ENCODE results near the gene SYT1.

SYT1 gene

DNA sequence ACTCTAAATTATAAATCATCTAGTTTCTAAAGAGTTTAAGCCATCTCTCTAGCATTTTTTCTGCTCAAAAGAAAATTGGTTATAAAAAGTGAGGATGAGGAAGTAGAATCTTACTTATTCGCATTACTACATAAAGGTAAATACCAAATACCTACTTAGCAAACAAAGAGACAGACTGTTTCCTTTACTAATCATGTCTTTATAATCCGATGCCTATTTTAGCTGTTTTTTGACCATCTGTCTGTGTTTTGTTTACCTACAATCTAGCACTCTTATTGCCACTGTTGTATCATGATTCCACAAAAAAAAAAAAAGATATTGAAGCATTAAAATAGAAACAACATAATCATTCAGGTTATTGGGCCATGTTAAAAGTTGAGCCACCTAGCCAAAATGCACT is 430.0 kb downstream of the SYT1 start:
- DNase-seq (ENCODE audit: low read depth) = no peak

GRCh38 chr12:79295572-79295971 is 431.0 kb downstream of the SYT1 start:
- no peak for DNase-seq (ENCODE audit: low read depth)

GRCh38 chr12:79296133-79296532 is 431.6 kb downstream of the SYT1 start:
- no peak for DNase-seq (ENCODE audit: low read depth)

DNA sequence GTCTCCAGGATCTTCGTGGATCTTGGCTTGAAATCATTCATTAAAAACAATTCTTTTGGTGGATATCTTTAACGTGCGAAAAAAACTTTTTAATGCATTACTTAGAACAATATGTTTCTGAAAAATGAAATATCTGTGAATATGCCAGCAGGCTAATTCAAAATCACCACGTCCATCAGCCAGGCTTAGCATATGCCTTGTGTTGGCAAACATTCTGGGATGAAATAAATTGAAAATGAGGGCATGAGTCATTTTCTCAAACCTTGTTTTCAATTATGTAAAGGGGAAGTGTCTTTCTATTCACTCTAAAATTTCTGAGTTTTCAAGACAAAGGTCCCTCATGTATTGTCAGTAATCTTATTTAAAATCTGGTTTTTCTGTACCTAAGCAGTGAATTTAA is 432.3 kb downstream of the SYT1 start:
- DNase-seq (ENCODE audit: low read depth) = no peak

GRCh38 chr12:79298506-79298905 is 433.9 kb downstream of the SYT1 start:
- DNase-seq (ENCODE audit: low read depth) = no peak

DNA sequence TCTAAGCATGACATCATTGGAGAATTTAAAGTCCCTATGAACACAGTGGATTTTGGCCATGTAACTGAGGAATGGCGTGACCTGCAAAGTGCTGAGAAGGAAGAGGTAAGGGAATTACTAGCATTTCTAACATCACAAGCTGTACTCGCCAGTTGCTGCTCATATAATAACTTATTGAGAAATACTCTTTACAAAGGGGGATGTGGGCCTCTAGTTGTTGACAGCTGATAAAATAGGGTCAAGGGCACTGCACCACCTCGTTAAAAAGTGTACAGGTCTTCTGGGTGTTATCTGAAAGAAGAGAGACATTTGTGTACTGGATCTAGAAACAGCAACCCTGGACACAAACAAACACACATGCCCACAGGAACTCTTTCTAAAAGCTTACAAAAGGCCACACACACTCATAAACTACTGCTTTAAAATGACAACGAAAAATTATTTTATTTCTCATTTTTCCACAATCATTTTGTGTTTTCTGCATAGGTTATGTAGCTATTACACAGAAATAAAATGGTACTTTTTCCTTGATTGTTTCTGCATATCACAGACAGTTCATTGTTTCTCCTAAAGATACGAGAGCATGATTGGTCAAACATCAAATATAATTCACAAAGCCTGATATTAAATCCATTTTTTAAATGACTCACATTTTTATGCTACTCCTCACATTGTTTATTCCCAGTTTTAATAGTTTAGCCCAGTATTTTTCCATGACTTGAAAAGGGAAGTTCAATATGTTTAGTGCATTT is 435.0 kb downstream of the SYT1 start:
- DNase-seq (ENCODE audit: low read depth) = no peak

DNA sequence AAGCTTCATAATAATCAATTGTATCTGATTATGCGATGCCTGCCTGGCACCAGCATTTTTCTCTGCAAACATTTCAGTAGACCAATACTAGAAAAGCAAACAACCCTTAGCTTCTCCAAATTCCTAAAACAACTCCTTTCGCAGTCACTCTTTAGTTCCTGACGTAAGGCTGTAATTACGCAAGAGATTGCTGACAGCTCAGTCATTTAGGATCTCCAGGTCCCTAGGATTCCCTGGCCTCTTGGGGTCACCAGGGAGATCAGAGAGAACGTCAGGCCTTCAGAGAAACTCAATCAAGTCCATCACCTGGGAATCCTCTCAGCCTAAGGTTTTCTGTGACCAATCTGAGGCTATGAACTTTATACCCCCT is 435.6 kb downstream of the SYT1 start:
- no peak for DNase-seq (ENCODE audit: low read depth)

DNA sequence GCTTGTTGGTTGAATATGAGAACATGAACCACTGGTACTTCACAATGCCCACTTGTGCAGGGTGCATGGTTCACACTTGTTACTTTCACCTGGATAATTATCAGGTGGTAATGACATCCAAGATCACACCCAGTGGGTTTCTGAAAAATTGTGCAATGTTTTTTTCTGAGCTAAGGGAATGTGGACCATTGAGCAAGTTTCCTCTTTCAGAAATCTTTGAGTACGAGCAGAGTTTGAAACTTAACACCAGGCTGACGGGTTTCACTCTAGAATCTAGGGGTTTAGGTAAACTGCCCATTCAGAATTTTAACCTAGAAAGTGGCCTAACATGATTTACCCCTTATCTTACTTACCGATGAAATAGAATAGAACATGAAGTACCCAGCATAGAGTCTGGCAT is 436.6 kb downstream of the SYT1 start:
- DNase-seq (ENCODE audit: low read depth) = no peak

GRCh38 chr12:79302162-79302814 is 437.7 kb downstream of the SYT1 start:
- no peak for DNase-seq (ENCODE audit: low read depth)

DNA sequence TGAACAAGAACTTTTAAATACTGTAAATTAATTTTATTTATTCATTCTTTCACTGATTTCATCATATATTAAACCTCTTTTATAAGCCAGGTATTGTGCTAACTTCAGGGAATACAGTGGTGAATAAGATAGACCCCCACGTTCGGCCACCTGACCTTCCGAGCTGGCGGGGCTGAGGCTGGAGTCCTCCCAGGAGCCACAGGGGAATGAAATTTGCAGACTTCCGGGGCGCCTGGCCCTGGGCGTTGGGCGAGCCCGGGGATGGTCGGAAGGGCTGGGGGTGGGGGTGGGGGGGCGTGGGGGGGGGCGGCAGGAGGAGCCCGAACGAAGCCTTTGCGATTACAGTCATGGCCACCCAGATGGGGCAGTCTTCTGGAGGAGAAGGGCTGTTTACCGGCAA is 442.8 kb downstream of the SYT1 start:
- DNase-seq (ENCODE audit: low read depth) = no peak

GRCh38 chr12:79309039-79309438 is 444.5 kb downstream of the SYT1 start:
- no peak for DNase-seq (ENCODE audit: low read depth)

- no peak for DNase-seq (ENCODE audit: low read depth)
Observed at GRCh38 chr12:79317179-79317847, 452.7 kb downstream of the SYT1 start.

GRCh38 chr12:79322905-79323304 is 458.3 kb downstream of the SYT1 start:
- no peak for DNase-seq (ENCODE audit: low read depth)

DNA sequence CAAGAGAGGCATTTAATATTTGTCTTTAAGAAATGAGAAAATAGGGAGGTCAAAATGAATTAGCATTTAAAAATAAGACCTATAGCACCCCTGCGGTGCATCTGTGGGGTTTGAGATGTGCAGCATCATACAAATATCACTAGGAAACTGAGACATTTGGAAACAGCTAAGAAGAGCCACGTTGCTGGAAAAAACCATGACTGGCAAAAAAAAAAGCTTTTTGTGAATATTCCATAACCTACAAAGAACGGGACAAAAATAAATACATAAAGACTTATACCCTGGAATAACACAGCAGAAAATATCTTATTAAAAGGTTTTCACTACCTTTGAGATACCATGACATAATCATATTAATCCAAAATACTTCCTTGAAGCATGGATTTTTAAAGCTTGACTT is 460.0 kb downstream of the SYT1 start:
- no peak for DNase-seq (ENCODE audit: low read depth)

DNA sequence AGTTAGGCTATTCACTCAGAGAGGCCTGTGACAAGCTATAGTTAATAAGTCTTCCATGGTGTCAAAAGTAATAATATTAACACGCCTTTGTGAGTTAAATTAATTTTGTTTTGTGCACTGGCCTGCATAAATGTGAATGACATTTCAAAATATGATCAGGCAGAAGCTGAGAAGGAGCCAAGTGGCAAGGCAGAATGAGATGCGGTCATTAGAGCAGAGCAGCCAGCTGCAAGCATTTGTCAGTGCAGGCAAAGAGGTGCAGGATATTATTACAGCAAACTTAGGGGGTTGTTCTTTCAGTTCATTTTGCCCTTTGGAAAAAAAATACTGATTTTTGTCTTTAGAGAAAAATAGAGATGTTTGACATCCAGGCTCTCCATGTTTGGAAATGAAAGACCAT is 461.6 kb downstream of the SYT1 start:
- no peak for DNase-seq (ENCODE audit: low read depth)

DNA sequence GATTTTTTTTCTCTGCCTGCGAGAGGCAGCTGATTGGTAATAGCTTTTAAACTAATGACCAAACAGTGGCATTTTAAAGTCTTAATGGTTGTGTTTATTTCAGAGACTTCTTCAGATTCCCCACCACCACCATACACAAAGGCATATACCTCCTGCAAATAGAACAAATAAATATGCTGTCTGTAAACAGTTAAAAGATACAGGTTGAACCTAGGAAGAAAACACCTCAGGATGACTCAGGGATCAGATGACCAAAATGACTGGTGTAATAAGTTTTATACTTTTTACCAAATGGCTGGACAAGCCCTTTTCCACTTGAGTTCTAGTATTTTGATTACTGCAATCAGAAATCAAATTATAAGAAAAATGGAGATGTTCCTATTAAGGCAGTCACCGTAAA is 462.1 kb downstream of the SYT1 start:
- DNase-seq (ENCODE audit: low read depth) = no peak

DNA sequence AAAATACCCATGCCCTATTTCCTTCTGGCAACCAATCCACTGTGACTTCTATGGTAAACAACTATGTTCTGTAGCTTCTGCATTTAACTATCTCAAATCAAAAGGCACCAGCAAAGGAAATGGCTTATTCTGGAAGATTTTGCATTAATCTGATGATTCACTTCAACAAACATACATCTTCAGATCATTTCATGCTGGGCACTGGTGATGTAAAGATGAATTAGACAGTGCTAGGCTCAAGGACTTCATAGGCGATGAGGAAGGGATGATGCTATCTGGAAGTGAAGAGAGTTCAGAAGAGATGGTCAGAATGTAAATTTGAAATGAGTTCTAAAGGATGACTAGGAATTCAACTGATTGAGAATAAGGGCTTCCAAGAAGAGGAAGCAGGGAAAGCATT is 462.9 kb downstream of the SYT1 start:
- DNase-seq (ENCODE audit: low read depth) = no peak

GRCh38 chr12:79329933-79330332 is 465.4 kb downstream of the SYT1 start:
- DNase-seq (ENCODE audit: low read depth) = no peak

DNA sequence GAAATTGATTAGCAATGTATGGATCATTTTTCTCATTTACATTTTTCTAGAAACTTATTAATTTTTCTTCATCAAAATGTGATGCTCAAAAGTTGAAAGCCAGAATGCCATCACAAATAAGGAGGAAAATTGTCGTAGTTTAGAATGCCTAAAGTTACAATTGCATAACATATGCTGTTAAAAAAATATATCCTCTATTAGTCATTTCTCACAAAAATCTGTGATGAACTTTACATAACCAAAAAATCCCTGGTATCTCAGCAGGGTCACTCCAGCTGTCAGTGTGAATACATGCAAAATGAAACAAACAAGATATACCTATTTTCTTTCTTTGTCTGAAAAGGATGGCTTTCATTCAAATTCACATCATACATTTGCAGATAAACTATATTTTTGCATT is 467.3 kb downstream of the SYT1 start:
- no peak for DNase-seq (ENCODE audit: low read depth)

DNA sequence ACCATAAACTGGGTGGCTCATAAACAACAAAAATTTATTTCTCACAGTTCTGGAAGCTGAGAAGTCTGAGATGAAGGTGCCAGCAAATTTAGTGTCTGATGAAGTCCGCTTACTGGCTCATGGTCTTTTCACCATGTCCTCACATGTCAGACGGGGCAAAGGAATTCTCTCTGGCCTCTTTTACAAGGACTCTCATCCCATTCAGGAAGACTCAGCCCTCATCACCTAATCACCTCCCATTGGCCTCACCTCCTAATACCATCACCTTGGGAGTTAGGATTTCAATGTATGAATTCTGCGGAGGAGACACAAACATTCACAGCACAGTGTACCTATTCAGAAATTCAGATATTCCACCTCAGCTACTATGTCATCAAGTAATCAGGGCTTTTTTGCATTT is 468.6 kb downstream of the SYT1 start:
- DNase-seq (ENCODE audit: low read depth) = no peak

- DNase-seq (ENCODE audit: low read depth) = no peak
Observed at GRCh38 chr12:79337662-79338290, 473.2 kb downstream of the SYT1 start.

GRCh38 chr12:79344855-79345847 is 480.6 kb downstream of the SYT1 start:
- DNase-seq (ENCODE audit: low read depth) = no peak

Measured in activated T-cell treated with anti-CD3 and anti-CD28 coated beads for 24 hours (primary cell).